ENCODE data around the gene ZNF615. TPM values are rescaled to one million over a fixed set of nuclear protein-coding genes. Genes with fewer than 3 reads are reported as not detected.
"Not testable (repeated sequence)": the region's sequence is repeated elsewhere in the genome, so short reads cannot be mapped to it uniquely, and the experiment has no call there.

The ZNF615 gene
- total and polyA plus RNA-seq, 2 of the 4 experiments (the other 2 are of a cell fraction), result 2.0 to 10.9 TPM

DNA sequence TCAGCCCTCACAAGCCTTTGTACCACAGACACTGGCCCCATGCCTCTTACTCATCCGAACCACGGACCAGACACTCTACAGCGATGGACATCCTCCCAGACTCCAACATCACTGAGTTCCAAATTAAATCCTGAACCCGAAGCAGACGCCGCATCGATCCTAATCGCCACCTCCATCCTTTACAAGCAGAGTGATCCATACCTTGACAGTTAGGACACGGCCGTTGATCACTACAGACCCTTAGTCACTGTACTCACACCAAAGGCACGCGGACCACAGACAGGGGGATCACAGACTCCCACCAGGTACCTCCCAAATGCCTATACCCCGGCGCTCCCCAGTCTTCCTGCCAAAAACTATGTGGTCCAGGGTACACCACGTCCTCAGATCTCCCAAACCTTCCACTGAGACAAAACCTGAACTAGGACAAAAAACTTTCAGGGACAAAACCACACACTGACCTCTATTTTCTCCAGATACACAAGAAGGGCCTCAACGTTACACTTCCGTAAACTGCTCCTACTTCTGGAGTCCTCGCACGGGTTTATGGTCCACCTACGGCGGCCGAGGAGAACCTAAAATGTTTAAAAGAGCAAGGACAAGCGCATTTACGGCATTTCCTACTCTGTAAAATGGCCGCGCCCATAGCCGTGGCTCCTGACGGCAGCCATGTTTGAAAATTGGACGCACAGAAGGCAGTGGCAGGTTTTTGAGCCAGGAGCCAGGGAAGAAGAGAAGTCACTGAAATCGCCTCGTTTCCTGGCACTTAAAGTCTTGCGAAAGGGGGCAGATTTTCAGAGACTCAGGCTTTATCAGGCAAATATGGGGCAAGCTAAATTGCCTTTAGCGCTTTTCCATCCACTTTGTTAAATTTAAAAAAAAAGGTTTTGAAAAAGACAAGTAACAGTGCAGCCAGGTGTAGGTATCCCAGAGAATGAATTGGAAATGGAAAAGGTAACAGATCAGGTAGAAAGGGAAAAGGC, 21.4 kb downstream of the ZNF615 start, which contains the start of gene ZNF350 (continued):
- TF ChIP-seq, protein P1, sequence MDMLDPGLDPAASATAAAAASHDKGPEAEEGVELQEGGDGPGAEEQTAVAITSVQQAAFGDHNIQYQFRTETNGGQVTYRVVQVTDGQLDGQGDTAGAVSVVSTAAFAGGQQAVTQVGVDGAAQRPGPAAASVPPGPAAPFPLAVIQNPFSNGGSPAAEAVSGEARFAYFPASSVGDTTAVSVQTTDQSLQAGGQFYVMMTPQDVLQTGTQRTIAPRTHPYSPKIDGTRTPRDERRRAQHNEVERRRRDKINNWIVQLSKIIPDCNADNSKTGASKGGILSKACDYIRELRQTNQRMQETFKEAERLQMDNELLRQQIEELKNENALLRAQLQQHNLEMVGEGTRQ (IDR thresholded peaks at IDR 0.05; ENCODE audit: low read depth, low read length), result no peak

DNA sequence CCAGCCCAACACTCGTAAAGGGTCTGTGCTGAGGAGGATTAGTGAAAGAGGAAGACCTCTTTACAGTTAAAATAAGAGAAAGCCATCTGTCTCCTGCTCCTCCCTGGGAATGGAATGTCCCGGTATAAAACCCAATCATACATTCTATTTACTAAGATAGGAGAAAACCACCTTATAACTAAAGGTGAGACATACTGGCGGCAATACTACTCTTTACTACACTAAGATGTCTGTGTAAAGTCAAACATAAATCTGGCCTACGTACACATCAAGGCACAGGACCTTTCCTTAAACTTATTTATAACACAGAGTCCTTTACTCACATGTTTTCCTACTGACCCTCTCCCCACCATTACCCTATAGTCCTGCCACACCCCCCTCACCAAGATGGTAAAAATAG, 24.6 kb downstream of the ZNF615 start:
- peaks cover 13% of the 10 kb centered on the region for H3K36me3 ChIP-seq (ENCODE audit: control insufficient read depth, insufficient read depth, low read length)
- ChIA-PET CTCF (no interaction called here), POLR2A (ENCODE audit: unreplicated experiment) (no interaction called here)
- no TSS peak for BruUV-seq (replicated peaks)
- DNase-seq, result no peak
- H2BK5ac ChIP-seq (ENCODE audit: low read depth, low read length, poor library complexity, severe bottlenecking), result no peak overlapping the region
- H3K27ac ChIP-seq (ENCODE audit: insufficient read depth, low read length), result no peak overlapping the region
- H3K23ac ChIP-seq (ENCODE audit: low read depth, low read length), result no peak overlapping the region
- H3K56ac ChIP-seq (ENCODE audit: extremely low read depth, insufficient read depth, low read length), result no peak overlapping the region
- no peaks in the 10 kb centered on the region for H3K9me1 ChIP-seq (ENCODE audit: insufficient read depth, low read length)
- no peak overlapping the region for H2BK120ac ChIP-seq (ENCODE audit: low read depth, low read length)
- no peak overlapping the region for H4K91ac ChIP-seq (ENCODE audit: insufficient read depth, low read depth, low read length)
- no peak overlapping the region for H3K4me2 ChIP-seq (ENCODE audit: low read depth, low read length)
- H3K18ac ChIP-seq (ENCODE audit: low read depth, low read length), result no peak overlapping the region
- no peaks in the 10 kb centered on the region for H3K27me3 ChIP-seq (ENCODE audit: control insufficient read depth, insufficient read depth, low read length)
- no peak overlapping the region for H4K8ac ChIP-seq (ENCODE audit: low read depth in 2 of 2, low read length in 2 of 2)
- H2BK15ac ChIP-seq (ENCODE audit: low read depth, low read length), result no peak overlapping the region
- H4K20me1 ChIP-seq (ENCODE audit: insufficient read depth, low read length), result no peaks in the 10 kb centered on the region
- H3K4me1 ChIP-seq (ENCODE audit: control insufficient read depth, insufficient read depth, low read length), result no peaks in the 10 kb centered on the region
- peaks cover 22% of the 10 kb centered on the region for H3K9me3 ChIP-seq (ENCODE audit: control insufficient read depth, insufficient read depth, low read length)
- no peak overlapping the region for H2AK5ac ChIP-seq (ENCODE audit: low read depth, low read length)
- H3K4ac ChIP-seq (ENCODE audit: low read depth, low read length), result no peak overlapping the region
- no peak overlapping the region for H2AFZ ChIP-seq (replicated peaks; ENCODE audit: low read length, poor library complexity)
- no peak overlapping the region for H4K5ac ChIP-seq (ENCODE audit: low read depth, low read length)
- no peak overlapping the region for H3K4me3 ChIP-seq (ENCODE audit: insufficient read depth, low read depth, low read length)
- dilution Hi-C loops (cut with HindIII; ENCODE audit: low sequenced_read_pairs, unreplicated experiment), result no loop called here
- H3K9ac ChIP-seq (ENCODE audit: low read depth, low read length), result no peak overlapping the region
- no CpG with 5 or more reads among the region's 4 CpGs for WGBS, 2 experiments (ENCODE audit: extremely low coverage in 2 of 2, insufficient read length in 1 of 2)
- intact Hi-C loops (cut with micrococcal nuclease), result no loop called here
- TF ChIP-seq POLR2A (IDR thresholded peaks at IDR 0.05; ENCODE audit: low read depth, low read length) (no peak), MXI1 (IDR thresholded peaks at IDR 0.05; ENCODE audit: borderline replicate concordance, low read depth, low read length) (no peak), SMC3 (IDR thresholded peaks at IDR 0.05; ENCODE audit: low read depth, low read length) (no peak), NFE2L2 (IDR thresholded peaks at IDR 0.05; ENCODE audit: low read depth, low read length) (no peak)
- in situ Hi-C loops (cut with MboI; ENCODE audit: low sequenced_read_pairs), result no loop called here
- no peak overlapping the region for H2AK9ac ChIP-seq (replicated peaks; ENCODE audit: low read depth, low read length, poor library complexity)
- no peak for ATAC-seq (ENCODE audit: low read depth)
- H2BK20ac ChIP-seq (ENCODE audit: low read depth, low read length), result no peak overlapping the region
- H3K79me1 ChIP-seq (ENCODE audit: low read depth in 1 of 2, low read length in 2 of 2), result peaks cover 20 to 21% of the 10 kb centered on the region in 2 experiments
- H3K14ac ChIP-seq (replicated peaks; ENCODE audit: low read depth, low read length), result no peak overlapping the region

DNA sequence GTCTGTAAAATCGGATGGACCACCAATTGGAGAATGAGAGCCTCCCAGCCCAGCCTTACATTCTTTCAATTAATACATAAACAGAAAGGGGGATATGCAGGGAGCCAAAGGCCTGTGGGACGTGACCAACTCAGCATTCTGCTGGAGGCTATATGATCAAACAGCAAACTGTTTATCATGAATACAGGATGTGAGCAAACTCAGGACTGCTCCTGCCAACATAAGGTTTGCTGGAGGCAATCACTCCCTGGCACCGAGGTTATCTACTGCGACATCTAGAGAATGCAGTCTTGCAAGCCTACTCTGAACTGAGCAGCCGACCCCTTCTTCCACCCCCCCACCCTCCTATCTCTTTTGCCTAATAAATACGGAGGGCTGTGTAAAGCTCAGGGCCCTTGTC, 27.1 kb downstream of the ZNF615 start:
- H3K9me3 ChIP-seq (ENCODE audit: control insufficient read depth, insufficient read depth, low read length), result peaks cover 37% of the 10 kb centered on the region
- H4K91ac ChIP-seq (ENCODE audit: insufficient read depth, low read depth, low read length); H2AFZ ChIP-seq (replicated peaks; ENCODE audit: low read length, poor library complexity); DNase-seq; H3K4ac ChIP-seq (ENCODE audit: low read depth, low read length); H4K20me1 ChIP-seq (ENCODE audit: insufficient read depth, low read length); H3K14ac ChIP-seq (replicated peaks; ENCODE audit: low read depth, low read length); H4K8ac ChIP-seq (ENCODE audit: low read depth in 2 of 2, low read length in 2 of 2); BruUV-seq (replicated peaks); H2BK120ac ChIP-seq (ENCODE audit: low read depth, low read length); H3K4me1 ChIP-seq (ENCODE audit: control insufficient read depth, insufficient read depth, low read length); H3K56ac ChIP-seq (ENCODE audit: extremely low read depth, insufficient read depth, low read length); H3K18ac ChIP-seq (ENCODE audit: low read depth, low read length); H3K27ac ChIP-seq (ENCODE audit: insufficient read depth, low read length); H2BK20ac ChIP-seq (ENCODE audit: low read depth, low read length); dilution Hi-C loops (cut with HindIII; ENCODE audit: low sequenced_read_pairs, unreplicated experiment); intact Hi-C loops (cut with micrococcal nuclease); H3K23ac ChIP-seq (ENCODE audit: low read depth, low read length); ATAC-seq (ENCODE audit: low read depth); H2AK9ac ChIP-seq (replicated peaks; ENCODE audit: low read depth, low read length, poor library complexity); H3K9ac ChIP-seq (ENCODE audit: low read depth, low read length); H4K5ac ChIP-seq (ENCODE audit: low read depth, low read length); in situ Hi-C loops (cut with MboI; ENCODE audit: low sequenced_read_pairs); H3K27me3 ChIP-seq (ENCODE audit: control insufficient read depth, insufficient read depth, low read length); H3K4me2 ChIP-seq (ENCODE audit: low read depth, low read length); POLR2A ChIA-PET (ENCODE audit: unreplicated experiment); H2AK5ac ChIP-seq (ENCODE audit: low read depth, low read length); H2BK15ac ChIP-seq (ENCODE audit: low read depth, low read length); H2BK5ac ChIP-seq (ENCODE audit: low read depth, low read length, poor library complexity, severe bottlenecking); H3K4me3 ChIP-seq (ENCODE audit: insufficient read depth, low read depth, low read length); H3K9me1 ChIP-seq (ENCODE audit: insufficient read depth, low read length); CTCF ChIA-PET: not testable (repeated sequence)
- 83% methylated on average over 1 of the region's 6 CpGs; no CpG with 5 or more reads in 1 of the 2 experiments for WGBS, 2 experiments (ENCODE audit: extremely low coverage in 2 of 2, insufficient read length in 1 of 2)
- peaks cover 14 to 30% of the 10 kb centered on the region in 2 experiments for H3K79me1 ChIP-seq (ENCODE audit: low read depth in 1 of 2, low read length in 2 of 2)
- H3K36me3 ChIP-seq (ENCODE audit: control insufficient read depth, insufficient read depth, low read length), result peaks cover 17% of the 10 kb centered on the region

Measured in IMR-90 (cell line).